NCI-H2107 treated with DMSO at 0.1 percent for 48 hours (cell line): ENCODE measurements around the gene TUBGCP6.

Experiments
- DNase-seq: peaks from one replicate; lab custom pipeline; 2025; ENCODE audit not compliant: unreplicated experiment; lab: John Stamatoyannopoulos, UW

TUBGCP6 gene

DNA sequence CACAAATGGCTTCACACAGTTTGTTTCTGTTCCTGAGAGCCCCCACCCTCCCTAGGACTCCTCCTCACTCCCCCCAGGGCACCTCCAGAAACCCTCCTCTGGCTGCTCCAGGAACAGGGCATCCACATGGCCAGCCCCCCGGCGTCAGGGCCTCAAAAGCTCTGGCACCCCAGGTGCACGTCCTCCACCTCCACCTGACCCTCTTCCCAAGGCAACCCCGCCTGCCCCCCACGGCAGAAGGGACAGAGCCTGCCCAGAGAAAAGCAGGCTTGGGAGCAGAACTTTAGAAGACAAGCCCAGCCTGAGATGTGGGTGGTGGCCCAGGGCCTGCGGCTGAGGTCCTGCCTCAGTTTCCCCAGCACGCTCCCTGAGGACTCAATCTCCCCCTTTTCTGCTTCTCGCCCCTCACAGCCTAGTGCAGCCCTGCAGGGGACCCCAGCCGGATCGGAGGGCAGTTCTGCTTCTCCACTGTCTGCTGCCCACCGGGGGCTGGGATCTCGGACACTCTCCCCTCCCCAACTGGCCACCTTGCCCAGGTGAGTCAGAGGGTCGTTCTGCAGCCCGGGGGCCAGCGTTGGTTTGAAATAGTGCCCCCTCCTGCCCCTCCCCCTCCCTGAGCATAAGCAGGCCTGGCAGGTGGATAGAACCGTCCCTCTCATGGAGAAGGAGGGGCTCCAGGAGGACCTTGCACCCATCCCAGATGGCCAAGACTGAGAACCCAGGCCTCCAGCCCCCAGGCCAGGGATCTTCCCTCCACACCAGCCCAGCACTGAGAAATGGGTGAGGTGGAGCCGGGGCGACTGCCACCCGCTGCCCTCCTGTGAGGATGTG lies 61.5 kb downstream of the TUBGCP6 start:
- DNase-seq, result no peak

- no peak for DNase-seq
These were observed 62.4 kb downstream of the TUBGCP6 start for GRCh38 chr22:50182176-50183081.

DNA sequence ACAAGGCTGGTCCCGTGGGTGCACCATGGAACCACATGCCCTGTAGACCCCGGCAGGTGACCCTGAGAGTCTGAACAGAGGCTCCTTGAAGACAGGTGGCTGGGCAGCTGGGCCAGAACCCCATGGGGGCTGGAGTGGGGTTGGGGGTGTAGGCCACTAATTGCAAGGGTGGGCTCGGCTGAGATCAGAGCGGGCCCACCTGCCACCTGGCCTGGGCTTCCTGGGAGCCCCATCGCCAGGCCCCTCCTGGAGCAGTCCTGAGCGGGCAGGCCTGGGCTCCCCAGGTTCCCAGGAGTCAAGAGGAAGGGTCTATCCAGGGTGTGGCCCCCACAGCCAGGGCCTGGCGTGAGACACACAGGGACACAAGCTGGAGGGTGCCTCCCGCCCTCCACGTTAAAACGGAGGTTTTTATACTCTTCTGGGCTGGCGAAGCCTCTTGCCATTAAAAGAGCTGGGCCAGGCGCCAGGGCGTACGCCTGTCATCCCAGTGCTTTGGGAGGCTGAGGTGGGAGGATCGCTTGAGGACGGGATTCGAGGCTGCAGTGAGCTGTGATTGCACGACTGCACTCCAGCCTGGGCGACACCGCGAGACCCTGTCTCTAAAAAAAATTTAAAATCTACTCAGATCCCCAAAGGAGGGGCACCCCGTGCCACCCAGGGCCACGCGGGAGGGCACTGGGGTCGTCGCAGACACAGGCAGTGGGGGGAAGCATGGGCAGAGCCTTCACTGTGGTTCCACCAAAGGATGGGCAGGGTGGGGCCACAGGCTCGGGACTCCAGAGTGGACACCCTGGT lies 63.9 kb downstream of the TUBGCP6 start:
- DNase-seq, result no peak

DNA sequence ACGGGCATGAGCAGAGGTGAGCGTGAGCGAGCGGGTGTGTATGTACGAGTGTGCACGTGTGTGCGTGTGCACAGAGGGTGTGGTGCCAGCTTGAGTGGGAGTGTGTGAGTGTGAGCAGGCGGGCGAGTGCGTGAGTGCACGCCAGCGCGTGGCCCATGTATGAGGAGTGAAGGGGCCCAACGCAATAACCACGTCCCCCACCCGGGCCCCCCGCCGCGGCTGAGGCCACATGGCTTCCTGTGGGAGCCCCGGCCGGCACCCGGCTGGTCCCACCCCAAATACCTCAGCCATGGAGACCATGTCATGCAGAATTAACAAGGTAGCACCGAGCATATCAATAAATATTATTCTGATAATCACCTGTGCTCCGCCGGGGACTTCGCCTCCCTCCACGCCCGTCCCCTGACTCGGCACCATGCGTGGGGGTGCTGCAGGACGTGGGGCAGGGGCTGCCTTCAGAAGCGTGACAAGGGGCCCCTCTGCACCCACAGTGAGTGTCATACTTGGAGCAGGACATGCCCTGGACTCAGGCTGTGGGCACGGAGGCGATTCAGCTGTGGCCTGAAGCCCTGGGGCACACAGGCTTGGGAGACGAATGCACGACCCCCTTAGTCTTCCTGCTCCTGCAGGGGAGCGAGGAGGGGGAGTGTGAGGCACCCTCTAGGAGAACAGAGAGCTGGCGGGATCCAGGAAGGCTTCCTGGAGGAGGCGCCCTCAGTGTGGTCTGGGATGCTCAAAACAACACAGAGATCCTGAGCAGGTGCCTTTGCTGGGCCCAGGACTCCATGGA lies 64.7 kb downstream of the TUBGCP6 start:
- DNase-seq, result no peak

DNA sequence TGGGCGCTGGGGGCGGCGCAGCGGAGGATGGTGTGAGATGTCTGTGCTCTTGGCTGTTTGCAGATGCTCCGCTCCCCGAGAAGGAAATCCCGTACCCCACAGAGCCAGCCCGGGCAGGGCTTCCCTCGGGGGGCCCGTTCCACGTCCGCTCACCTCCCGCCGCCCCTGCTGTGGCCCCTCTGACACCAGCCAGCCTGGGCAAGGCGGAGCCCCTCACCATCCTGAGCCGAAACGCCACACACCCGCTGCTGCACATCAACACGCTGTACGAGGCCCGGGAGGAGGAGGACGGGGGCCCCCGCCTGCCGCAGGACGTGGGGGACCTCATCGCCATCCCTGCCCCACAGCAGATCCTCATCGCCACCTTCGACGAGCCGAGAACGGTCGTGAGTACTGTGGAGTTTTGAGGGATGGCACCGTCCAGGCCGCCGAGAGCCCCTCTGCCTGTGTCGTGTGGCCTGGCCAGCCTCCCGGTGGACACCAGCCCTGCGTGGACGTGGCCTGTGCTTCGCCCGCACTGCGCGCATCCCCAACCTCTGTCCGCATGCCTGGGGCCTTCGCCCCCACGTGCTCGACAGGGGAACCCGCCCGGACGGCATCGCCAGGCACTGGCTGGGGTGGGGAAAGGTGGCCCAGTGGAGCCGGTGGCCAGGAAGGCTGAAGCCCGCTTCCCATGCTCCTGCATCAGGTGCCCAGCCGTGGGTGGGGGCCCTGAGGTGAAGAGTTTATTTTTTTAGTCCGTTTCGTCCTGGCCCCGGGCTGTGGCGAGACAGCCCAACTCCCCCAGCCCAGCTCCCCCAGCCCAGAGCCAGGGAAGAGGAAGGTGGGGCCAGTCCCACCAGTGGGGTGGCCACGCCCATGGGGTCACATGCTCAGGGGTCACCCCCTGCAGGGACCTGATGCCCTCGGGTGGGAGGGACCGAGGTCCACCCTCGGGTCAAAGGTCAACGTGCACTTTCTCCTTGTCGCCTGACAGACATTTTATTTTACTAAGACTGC lies 65.7 kb downstream of the TUBGCP6 start:
- no peak for DNase-seq

DNA sequence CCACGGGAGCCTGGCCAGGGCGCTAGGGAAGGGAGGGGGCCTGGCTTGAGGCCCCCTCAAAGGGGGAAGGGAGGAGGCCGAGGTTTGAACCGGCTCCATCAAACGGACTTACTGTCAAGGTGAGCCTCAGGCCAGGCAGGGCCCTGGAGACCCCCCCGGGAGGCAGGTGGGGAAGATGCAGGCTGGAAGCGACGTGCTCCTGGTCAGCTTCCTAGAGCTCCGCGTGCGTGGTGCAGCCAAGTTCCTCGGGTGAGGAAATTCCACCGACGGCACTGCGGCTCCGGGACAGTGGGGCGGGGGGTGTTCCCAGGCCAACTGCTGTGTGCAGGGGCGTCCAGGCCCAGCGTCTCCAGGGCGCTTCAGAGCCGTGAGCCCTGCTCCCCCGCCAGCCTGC lies 66.4 kb downstream of the TUBGCP6 start:
- DNase-seq, result no peak

DNA sequence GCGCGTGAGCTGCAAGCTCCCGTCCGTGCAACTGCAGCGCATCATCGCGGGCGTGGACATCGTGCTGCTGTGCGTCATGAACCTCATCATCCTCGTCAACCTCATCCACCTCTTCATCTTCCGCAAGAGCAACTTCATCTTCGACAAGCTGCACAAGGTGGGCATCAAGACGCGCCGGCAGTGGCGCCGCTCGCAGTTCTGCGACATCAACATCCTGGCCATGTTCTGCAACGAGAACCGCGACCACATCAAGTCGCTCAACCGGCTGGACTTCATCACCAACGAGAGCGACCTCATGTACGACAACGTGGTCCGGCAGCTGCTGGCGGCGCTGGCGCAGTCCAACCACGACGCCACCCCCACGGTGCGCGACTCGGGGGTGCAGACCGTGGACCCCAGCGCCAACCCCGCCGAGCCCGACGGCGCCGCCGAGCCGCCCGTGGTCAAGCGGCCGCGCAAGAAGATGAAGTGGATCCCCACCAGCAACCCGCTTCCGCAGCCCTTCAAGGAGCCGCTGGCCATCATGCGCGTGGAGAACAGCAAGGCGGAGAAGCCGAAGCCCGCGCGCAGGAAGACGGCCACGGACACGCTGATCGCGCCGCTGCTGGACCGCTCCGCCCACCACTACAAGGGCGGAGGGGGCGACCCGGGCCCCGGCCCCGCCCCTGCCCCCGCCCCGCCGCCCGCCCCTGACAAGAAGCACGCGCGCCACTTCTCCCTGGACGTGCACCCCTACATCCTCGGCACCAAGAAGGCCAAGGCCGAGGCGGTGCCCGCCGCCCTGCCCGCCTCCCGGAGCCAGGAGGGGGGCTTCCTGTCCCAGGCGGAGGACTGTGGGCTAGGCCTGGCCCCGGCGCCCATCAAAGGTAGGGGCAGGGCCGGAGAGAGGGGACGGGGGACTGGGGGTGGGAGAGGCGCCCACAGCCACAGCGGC lies 67.0 kb downstream of the TUBGCP6 start:
- no peak for DNase-seq

GRCh38 chr22:50176850-50177536 lies 67.8 kb downstream of the TUBGCP6 start:
- DNase-seq, result no peak

- DNase-seq, result no peak
These were observed 68.6 kb downstream of the TUBGCP6 start for GRCh38 chr22:50175921-50176849.

DNA sequence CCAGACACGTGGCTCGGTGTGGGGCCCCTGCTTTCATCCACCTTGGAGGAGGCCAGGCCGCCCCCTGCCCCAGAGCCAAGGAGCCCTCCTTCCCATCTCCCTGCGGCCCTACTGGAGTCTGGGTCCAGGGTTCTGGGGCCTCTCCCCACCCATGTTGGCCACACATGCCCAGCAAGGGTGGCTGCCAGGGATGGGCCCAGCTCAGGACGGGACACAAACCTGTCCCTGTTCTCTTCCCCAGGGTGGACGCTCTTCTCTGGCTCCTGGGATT lies 69.7 kb downstream of the TUBGCP6 start:
- DNase-seq, result no peak

- no peak for DNase-seq
These were observed 70.2 kb downstream of the TUBGCP6 start for GRCh38 chr22:50174382-50175190.

DNA sequence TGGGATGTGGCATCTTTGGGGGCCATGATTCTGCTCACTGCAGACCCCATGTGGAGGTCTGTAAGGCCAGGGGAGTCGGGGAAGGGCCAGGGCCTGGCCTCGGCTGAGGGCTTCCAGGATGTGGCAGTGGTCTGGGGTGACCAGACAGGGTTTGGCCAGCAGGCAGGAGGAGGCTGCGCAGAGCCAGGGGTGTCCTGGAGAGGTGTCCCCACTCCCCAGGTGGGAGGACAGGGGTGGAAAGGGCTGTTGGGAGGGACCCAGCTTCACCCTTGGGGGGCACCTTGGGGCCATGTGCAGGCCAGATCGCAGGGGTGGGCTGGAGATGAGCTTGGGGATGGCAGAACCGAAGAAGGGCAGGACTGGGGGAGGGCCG lies 70.9 kb downstream of the TUBGCP6 start:
- no peak for DNase-seq

DNA sequence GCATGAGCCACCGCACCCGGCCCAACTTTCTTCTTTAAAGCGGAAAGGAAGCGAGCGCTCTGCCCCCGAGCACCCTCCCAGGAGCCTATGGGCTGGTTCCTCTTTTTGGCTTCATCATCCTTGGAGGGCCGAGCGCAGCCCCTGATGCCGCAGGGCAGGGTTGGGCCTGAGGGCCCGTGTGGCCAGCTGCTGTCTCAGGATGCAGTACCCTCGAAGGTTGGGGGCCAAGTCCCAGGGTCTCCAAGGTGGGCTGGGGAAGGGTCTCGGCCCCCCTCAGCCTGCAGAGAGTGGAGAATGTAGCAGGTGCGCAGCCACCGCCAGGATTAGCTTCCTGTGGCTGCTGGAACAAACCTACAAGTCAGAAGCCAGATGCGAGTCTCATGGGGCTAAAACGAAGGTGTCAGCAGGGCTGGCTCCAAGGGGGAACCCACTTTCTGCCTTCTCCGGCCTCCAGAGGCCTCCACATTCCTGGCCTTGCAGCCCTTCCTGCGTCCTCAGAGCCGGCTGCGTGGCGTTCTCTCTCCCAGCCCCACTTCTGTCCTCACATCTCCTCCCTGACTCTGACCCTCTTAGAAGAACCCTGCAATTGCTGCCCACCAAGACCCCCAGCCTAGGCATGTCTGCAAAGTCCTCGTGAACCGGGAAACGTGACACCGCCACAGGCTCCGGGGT lies 71.4 kb downstream of the TUBGCP6 start:
- no peak for DNase-seq

DNA sequence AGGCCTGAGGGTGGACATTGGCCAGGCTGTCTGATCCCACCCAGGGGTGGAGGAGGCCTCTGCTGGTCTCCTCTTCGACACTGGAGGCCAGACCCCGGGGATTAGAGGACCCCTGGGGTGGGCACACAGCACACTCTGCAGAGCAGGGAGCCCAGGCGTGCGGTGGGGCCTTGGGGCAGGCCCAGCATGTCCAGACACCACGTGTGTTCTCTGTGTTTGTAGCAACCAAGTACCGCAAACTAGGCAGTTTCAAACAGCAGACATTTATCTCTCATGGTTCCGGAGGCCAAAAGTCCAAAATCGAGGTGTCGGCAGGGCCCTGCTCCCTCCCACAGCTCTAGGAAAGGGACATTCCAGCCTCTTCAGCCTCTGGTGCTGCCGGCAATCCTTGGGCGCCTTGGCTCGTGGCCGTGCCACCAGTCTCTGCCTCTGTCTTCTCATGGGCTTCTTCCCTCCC lies 72.8 kb downstream of the TUBGCP6 start:
- DNase-seq, result no peak

DNA sequence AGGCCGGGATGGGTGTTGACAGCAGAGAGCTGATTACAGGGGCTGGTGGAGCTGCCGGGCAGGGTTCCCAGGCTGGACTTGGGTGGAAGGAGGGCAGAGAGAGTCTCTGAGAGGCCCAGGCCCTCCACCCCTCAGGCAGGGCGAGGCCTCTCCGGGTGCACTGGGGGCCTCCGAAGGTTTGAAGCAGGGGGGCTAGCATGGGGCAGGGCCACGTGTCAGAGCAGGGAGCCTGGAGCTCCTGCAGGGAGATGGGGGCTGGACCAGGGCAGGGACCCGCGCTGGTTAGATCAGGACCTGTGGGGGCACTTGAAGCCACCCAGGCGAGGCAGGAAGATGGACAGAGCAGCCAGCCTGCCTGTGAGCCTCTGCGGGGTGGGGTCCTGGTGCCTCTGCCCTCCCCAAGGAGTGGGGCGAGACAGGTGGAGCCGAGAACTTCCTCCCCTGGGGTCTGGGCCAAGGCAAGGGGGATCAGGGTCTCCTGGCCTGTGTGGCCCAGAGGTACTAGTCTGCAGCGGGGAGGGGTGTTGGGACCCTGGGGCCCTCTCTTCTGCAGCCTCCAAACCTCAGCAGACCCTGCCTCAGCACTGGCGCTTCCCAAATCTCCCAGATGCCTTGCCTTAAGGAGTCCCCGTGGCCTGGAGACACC lies 73.4 kb downstream of the TUBGCP6 start:
- DNase-seq, result no peak
